AG09319 (cell line): ENCODE measurements around the gene SHC3.

Experiments
- DNase-seq: peaks from one replicate; pipeline ENCODE4 v3.0.0-alpha.2; 2010; ENCODE audit warnings: low read depth; ENCODE audit errors: extremely low read depth
- TF ChIP-seq, protein P1 (sequence below): IDR thresholded peaks from 2 replicates; pipeline ENCODE4 v1.5.1; 2011; ENCODE audit warnings: low read depth, mild to moderate bottlenecking, inconsistent platforms, low read length, moderate library complexity

Gene SHC3

DNA sequence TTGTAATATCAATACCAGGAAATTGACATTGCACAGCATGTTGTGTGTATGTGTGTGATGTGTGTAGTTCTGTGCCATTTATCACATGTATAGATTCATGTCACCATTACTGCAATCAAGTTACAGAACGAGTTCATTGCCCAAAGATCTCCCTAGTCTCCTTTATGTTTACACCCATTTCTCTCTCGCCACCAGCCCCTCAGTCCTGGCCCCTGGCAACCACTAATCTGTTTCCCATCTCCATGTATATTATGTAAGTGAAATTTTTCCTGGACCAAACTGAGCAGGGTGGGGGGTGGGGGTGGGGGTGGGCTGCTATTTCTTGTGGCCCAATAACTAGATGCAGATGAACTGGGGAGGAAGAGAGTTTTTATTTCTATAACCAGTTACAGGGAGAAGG lies 198.8 kb downstream of the SHC3 start:
- DNase-seq: no peak
- TF ChIP-seq, protein P1, sequence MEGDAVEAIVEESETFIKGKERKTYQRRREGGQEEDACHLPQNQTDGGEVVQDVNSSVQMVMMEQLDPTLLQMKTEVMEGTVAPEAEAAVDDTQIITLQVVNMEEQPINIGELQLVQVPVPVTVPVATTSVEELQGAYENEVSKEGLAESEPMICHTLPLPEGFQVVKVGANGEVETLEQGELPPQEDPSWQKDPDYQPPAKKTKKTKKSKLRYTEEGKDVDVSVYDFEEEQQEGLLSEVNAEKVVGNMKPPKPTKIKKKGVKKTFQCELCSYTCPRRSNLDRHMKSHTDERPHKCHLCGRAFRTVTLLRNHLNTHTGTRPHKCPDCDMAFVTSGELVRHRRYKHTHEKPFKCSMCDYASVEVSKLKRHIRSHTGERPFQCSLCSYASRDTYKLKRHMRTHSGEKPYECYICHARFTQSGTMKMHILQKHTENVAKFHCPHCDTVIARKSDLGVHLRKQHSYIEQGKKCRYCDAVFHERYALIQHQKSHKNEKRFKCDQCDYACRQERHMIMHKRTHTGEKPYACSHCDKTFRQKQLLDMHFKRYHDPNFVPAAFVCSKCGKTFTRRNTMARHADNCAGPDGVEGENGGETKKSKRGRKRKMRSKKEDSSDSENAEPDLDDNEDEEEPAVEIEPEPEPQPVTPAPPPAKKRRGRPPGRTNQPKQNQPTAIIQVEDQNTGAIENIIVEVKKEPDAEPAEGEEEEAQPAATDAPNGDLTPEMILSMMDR: no peak

DNA sequence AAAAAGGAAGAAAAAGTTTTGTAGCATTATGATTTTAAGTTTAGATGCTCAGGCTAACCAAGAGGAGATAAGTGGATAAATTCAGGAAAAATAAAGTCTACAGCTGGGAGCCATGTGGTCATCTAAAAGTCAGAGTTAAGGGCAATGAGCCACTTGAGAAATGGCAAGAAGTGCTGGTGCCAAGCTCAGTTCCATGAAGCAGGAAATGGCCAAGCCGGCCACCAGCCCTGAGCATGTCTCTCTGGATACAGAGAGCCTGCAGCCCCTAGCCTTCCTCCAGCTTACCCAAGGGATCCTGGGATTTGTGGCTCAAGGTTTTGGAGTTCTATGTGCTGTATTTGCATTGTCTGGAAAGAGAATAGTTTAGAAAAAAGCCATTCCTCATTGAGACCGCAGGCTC lies 199.6 kb downstream of the SHC3 start:
- DNase-seq: no peak

DNA sequence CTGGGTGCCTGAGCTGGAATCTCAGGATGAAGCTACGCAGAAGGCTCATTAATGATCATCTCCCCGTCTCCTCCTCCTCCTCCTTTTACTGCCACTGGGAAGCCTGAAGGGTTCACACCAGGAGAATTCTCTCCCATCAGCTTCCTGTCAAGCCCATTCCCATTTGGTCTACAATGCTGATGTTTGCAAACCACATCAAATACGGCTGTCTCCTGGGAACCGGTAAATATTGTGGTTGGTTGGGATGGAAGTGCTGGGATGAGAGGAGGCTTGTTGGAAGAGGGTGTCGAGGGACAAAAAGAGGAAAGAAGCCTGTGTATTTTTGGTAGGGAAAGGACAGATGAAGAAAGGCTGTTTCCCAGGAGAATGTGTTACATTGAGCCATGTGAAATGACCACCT lies 200.6 kb downstream of the SHC3 start:
- DNase-seq: no peak
- TF ChIP-seq, protein P1: no peak

More for the DNA sequence above, 199.6 kb downstream of the SHC3 start:
- TF ChIP-seq, protein P1: no peak

DNA sequence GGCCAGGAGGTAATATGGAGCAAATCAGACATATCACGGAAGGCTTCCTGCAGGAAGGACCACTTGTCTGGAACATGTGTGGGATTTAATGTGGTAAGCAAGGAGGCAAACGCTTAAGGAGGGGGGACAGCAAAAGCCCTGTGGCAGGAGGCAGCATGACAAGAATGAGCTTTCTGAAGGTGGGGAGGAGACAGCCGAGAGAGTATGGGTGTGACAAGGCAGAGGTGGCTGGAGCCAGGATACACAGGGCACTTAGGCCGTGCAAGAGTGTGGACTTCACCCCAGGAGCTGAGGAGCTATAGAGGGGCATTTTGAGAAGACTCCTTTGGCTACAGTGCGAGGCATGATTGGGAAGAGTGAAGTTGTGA lies 201.7 kb downstream of the SHC3 start:
- DNase-seq: no peak
- TF ChIP-seq, protein P1: no peak

DNA sequence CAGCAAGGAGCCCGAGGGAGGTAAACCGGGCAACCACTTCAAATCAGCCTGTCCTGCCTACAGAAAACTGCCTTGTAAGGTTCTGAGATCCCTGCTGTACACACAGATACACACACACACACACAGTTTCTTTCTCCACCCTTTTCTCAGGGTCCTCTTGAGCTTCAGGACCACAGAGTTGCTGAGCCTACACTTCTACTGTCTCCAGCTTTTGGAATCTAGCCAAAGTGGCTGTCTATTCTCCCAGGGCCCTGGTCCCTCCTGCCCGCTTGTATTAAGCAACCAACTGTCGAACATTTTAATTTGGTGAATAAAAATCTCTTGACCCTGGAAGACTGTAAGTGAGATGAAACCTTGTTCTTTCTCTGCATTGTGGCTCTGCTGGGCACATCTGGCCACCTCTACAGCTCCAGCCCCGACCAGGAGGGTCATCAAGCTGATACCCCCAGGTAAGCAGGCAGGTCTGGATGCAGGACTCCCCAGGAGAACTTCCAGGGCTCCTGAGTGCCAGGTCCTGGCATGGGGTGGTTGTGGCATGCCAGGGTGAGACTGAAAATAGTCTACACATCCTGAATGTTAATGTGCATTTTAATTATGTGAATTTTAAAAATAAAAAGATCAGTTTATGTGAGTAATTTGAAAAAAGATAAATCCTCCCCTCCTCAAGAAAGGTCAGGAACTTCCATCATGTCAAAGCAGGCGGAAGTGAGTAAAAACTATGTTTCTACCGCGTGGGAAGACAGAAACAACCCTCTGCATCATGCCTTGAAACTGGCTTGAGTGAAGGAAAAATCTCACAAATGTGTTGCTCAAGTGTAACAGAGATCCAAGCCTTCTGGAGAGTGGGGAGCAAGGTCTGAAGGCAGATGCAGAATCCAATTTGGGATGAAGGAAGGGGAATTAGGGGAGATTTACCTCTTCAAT lies 202.4 kb downstream of the SHC3 start:
- TF ChIP-seq, protein P1: no peak
- no peak for DNase-seq

DNA sequence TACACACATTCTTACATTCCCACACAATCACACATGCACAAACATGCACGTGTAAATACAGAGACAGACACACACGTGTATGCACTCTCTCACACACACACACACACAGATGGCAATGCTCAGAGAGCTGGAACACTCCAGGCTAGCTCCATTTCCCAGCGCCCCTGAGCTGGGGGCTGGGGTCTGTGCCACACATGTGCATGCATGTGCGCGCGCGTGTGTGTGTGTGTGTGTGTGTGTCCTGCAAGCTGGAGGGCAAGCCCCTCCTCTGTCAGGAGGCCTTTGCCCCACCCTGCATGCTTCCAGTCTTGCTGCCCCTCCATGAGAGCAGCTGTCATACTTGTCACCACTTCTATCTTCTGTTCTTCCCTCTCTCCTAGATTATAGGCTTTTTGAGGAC lies 204.0 kb downstream of the SHC3 start:
- no peak for DNase-seq
- TF ChIP-seq, protein P1: no peak

DNA sequence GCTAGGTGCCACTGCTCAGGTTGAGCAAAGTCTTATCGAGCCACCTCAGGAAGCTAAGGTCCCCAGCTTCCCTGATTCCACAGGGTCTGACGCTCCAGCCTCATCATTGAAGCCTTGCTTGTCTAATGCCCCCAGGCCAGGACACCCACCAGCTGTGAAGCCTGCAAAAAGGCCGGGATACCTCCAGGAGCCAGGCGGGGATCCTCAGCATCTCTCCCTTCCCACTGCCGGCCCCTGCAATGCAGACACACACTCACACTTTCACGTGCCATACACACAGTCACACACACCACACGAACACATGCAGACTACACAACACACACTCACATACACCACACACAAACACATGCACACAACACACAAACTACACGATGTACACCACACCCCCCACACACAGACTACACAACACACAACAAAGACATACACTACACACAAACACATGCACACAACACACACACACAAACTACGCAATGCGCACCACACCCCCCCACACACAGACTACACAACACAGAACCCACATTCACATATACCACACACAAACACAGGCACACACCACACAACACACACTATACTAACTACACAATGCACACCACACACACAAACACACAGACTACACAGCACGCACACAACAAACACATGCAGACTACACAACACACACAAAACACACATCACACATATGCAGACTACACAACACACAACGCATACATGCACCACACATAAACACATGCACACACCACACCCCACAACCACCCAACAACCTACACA lies 205.2 kb downstream of the SHC3 start:
- TF ChIP-seq, protein P1: no peak
- DNase-seq: no peak
